WTC11 (cell line): Measurements from ENCODE around the gene ZNF740. TPM values are rescaled to one million over a fixed set of nuclear protein-coding genes. Genes with fewer than 3 reads are reported as not detected.
A peak's percentile ranks its signal among the peaks of the same experiment; 100 is the strongest.

Experiments
- ATAC-seq: fragments of 200-7000 bp; cut with Tn5 transposase; 2 replicates; pipeline ENCODE4 v1.10.0; 2021; ENCODE audit warnings: mild to moderate bottlenecking, moderate library complexity
- CTCF ChIA-PET: fragments of 300-600 bp; sonication (Branson Sonifier 250); formaldehyde crosslinking; loops from one replicate; lab custom pipeline; 2021; ENCODE audit warnings: antibody characterized with exemption; lab: Charles Lee
- POLR2A ChIA-PET: fragments of 350-600 bp; sonication (Branson Sonifier 250); formaldehyde crosslinking; loops from one replicate; lab custom pipeline; 2021; ENCODE audit warnings: antibody characterized with exemption; lab: Charles Lee
- DNase-seq: peaks from one replicate; pipeline ENCODE4 v3.0.0; 2021; ENCODE audit warnings: low spot score
- H3K27ac Mint-ChIP-seq: 2 replicates; pipeline ENCODE4 v1.8.0; 2021; ENCODE audit warnings: mixed read lengths
- H3K27me3 Mint-ChIP-seq: 2 replicates; pipeline ENCODE4 v1.8.0; 2021; ENCODE audit warnings: low read depth, mild to moderate bottlenecking, moderate library complexity, mixed read lengths
- H3K36me3 Mint-ChIP-seq: 2 replicates; pipeline ENCODE4 v1.8.0; 2021; ENCODE audit warnings: mixed read lengths
- H3K4me1 Mint-ChIP-seq: 2 replicates; pipeline ENCODE4 v1.8.0; 2022; ENCODE audit warnings: mixed read lengths
- H3K4me3 Mint-ChIP-seq: 2 replicates; pipeline ENCODE4 v1.8.0; 2021; ENCODE audit warnings: mild to moderate bottlenecking, moderate library complexity, mixed read lengths
- H3K9me3 Mint-ChIP-seq: 2 replicates; pipeline ENCODE4 v1.8.0; 2021; ENCODE audit warnings: mixed read lengths
- GRHL2 ChIP-seq: fragments of 250-450 bp; sonication (Bioruptor Pico); IDR thresholded peaks from 2 replicates; pipeline ENCODE4 v1.8.0; 2022; ENCODE audit warnings: mild to moderate bottlenecking, moderate library complexity; ENCODE audit not compliant: insufficient replicate concordance, severe bottlenecking
- KAT7 ChIP-seq: sonication (generic); formaldehyde crosslinking; IDR thresholded peaks from 2 replicates; pipeline ENCODE4 v1.8.1; 2023; ENCODE audit warnings: missing genetic modification reagents, mild to moderate bottlenecking, borderline replicate concordance
- NFE2L1 ChIP-seq: sonication (generic); formaldehyde crosslinking; IDR thresholded peaks from 2 replicates; pipeline ENCODE4 v1.8.1; 2023; ENCODE audit warnings: missing genetic modification reagents
- TEAD1 ChIP-seq: sonication (generic); formaldehyde crosslinking; IDR thresholded peaks from 2 replicates; pipeline ENCODE4 v1.8.0; 2022; ENCODE audit warnings: mild to moderate bottlenecking, missing genetic modification reagents
- ZBTB21 ChIP-seq: sonication (generic); formaldehyde crosslinking; IDR thresholded peaks from 2 replicates; pipeline ENCODE4 v1.8.1; 2023; ENCODE audit warnings: mild to moderate bottlenecking, missing genetic modification reagents, borderline replicate concordance
- total RNA-seq: library from RNA; stranded (reverse); gene quantifications from 3 replicates; pipeline ENCODE4 v1.2.3, GENCODE V29; 2021
- TF ChIP-seq, protein P1 (sequence below): sonication (generic); formaldehyde crosslinking; IDR thresholded peaks from 2 replicates; pipeline ENCODE4 v1.8.1; 2022; ENCODE audit warnings: missing genetic modification reagents, borderline replicate concordance
- TF ChIP-seq, protein P2 (sequence below): sonication (generic); formaldehyde crosslinking; IDR thresholded peaks from 2 replicates; pipeline ENCODE4 v1.8.0; 2022; ENCODE audit warnings: mild to moderate bottlenecking, missing genetic modification reagents
- TF ChIP-seq, protein P3 (sequence below): sonication (generic); formaldehyde crosslinking; IDR thresholded peaks from 2 replicates; pipeline ENCODE4 v1.8.0; 2022; ENCODE audit warnings: missing genetic modification reagents
- TF ChIP-seq, protein P4 (sequence below): fragments of 200-600 bp; IDR thresholded peaks from 2 replicates; pipeline ENCODE4 v1.8.0; 2022; ENCODE audit warnings: antibody characterized with exemption

Gene ZNF740
- total RNA-seq, 1 experiment from 2014 or later: 26.6 TPM

DNA sequence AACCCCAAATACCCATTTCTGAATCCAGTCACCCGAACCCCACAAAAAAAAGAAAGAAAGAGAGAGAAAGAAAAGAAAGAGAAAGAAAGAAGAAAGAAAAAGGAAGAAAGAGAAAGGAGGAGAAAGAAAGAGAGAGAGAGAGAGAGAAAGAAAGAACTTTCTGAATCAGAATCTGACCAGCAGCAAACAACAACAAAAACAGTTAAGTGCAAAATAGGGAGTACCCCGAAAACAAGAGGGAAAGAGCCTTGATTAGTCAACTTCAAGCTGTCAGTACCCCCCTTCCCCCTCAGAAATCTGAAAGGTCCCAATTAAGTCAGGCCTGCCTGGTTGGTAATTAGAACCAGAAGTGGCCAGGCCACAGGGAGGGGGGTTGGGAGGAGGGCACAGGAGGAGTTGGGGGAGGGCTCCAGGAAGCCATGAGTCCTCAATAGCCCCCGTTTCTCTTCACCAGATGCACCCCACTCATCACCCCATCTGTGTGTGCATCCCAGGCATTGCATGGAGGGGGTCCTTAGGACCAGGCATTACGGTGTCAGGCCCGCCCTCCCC lies 41.7 kb downstream of the ZNF740 start:
- ATAC-seq: no peak
- TF ChIP-seq, protein P1, sequence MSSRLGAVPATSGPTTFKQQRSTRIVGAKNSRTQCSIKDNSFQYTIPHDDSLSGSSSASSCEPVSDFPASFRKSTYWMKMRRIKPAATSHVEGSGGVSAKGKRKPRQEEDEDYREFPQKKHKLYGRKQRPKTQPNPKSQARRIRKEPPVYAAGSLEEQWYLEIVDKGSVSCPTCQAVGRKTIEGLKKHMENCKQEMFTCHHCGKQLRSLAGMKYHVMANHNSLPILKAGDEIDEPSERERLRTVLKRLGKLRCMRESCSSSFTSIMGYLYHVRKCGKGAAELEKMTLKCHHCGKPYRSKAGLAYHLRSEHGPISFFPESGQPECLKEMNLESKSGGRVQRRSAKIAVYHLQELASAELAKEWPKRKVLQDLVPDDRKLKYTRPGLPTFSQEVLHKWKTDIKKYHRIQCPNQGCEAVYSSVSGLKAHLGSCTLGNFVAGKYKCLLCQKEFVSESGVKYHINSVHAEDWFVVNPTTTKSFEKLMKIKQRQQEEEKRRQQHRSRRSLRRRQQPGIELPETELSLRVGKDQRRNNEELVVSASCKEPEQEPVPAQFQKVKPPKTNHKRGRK (CRISPR knock-in tag): 0 out of 2 replicates have a peak, but pooled peaks have one; percentile 69
- TF ChIP-seq KAT7: no peak
- CTCF ChIA-PET: interaction anchor here (0.7 to 4.8 kb wide), 4 partner anchors 9 to 123 kb away, joined by 3 to 58 read pairs (median 26); a partner anchor contains a TSS
- H3K27me3 Mint-ChIP-seq: peaks cover 7% of the 10 kb centered on the region; the same call in 1 of the 2 replicates
- peak overlapping the region; percentile 77 for H3K4me3 Mint-ChIP-seq
- H3K9me3 Mint-ChIP-seq: no peaks in the 10 kb centered on the region
- POLR2A ChIA-PET: interaction anchor here (2.4 kb wide), 1 partner anchor 12 kb away, joined by 7 read pairs; no protein-coding TSS in a partner anchor
- no peak for DNase-seq
- H3K36me3 Mint-ChIP-seq: peaks cover 5% of the 10 kb centered on the region
- H3K27ac Mint-ChIP-seq: peak overlapping the region; percentile 95
- peaks cover 70% of the 10 kb centered on the region for H3K4me1 Mint-ChIP-seq

DNA sequence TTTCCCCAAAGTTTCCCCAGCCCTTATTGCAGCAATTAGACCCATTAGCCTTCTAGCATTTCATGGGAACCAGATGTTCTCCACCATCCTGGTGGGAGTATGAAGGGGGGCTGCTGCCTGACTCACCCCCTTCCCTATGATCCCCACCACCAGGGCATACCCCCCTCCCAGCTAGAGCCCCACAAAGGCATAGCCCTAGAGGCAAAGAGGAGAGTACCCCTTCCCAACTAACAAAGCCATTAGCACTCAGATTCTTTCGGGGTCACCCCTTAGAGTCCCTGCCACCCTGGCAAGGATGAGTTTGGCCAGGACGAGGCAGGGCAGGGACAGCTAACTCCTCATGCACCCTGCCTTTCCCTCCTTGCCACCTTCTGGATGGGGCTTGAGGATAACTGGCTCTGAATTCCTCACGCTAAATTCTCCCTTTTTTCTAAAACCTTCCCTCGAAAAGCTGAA lies 42.3 kb downstream of the ZNF740 start:
- no peaks in the 10 kb centered on the region for H3K9me3 Mint-ChIP-seq
- DNase-seq (no peak), ATAC-seq (no peak)
- ChIA-PET CTCF (interaction anchor here (0.7 to 4.8 kb wide), 9 partner anchors 9 to 122 kb away, joined by 3 to 58 read pairs (median 6); partner anchors contain the start of gene ESPL1), POLR2A (interaction anchor here (0.6 to 1.0 kb wide), 3 partner anchors 13 to 25 kb away, joined by 3 to 8 read pairs (median 5); a partner anchor contains a TSS)
- peak overlapping the region; percentile 65 for H3K27ac Mint-ChIP-seq
- TF ChIP-seq TEAD1 (CRISPR knock-in tag) (no peak), GRHL2 (CRISPR knock-in tag) (no peak)
- peaks cover 67% of the 10 kb centered on the region for H3K4me1 Mint-ChIP-seq
- H3K4me3 Mint-ChIP-seq: peak overlapping the region; percentile 77
- H3K27me3 Mint-ChIP-seq: peaks cover 7% of the 10 kb centered on the region; the same call in 1 of the 2 replicates
- H3K36me3 Mint-ChIP-seq: peaks cover 5% of the 10 kb centered on the region

DNA sequence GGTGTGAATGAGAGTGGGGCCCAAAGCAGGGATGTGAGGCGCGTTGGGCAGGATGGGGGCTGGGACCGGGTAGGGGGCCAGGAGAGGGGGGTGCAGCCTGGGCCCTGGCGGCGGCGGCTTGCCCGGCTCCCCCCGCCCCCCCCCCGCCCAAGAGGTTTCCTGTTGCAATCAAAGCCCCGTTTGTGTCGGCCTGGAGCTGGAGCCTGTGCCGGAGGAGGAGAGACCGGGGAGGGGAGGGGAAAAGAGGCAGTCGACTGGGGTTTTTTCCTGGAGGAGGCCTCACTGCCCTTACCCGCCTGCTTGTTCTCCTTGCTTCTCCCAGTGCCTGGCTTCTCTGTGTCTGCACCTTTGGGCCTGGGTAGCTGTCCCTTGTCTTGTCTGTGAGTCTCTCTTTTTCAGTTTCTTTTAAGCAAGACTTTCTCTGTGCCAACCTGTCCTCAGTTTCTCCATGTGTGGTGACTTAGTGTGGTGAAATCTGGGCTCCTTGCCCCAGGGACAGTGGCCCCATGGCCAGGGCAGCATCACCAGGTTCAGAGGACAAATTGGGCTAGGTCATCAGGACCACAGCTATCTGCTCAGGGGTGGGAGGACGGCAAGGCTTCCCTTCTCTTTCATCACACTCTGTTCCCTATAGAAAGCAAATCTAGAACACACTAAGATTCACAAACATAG lies 43.0 kb downstream of the ZNF740 start:
- Mint-ChIP-seq H3K4me3 (peak overlapping the region; percentile 77), H3K27me3 (peaks cover 7% of the 10 kb centered on the region; the same call in 1 of the 2 replicates), H3K36me3 (peaks cover 5% of the 10 kb centered on the region), H3K9me3 (no peaks in the 10 kb centered on the region), H3K27ac (peak overlapping the region; percentile 82), H3K4me1 (peaks cover 64% of the 10 kb centered on the region)
- ATAC-seq (no peak), DNase-seq (no peak)
- ChIA-PET CTCF (interaction anchor here (0.6 to 4.8 kb wide), 9 partner anchors 8 to 65 kb away, joined by 3 to 58 read pairs (median 6); partner anchors contain the start of gene ESPL1), POLR2A (interaction anchor here (0.6 to 1.0 kb wide), 3 partner anchors 13 to 24 kb away, joined by 3 to 8 read pairs (median 5); a partner anchor contains a TSS)
- TF ChIP-seq, protein P2, sequence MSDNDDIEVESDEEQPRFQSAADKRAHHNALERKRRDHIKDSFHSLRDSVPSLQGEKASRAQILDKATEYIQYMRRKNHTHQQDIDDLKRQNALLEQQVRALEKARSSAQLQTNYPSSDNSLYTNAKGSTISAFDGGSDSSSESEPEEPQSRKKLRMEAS (CRISPR knock-in tag): peak; percentile 29; the same call in 1 of the 2 replicates
- TF ChIP-seq NFE2L1 (CRISPR knock-in tag): no peak
- TF ChIP-seq, protein P3, sequence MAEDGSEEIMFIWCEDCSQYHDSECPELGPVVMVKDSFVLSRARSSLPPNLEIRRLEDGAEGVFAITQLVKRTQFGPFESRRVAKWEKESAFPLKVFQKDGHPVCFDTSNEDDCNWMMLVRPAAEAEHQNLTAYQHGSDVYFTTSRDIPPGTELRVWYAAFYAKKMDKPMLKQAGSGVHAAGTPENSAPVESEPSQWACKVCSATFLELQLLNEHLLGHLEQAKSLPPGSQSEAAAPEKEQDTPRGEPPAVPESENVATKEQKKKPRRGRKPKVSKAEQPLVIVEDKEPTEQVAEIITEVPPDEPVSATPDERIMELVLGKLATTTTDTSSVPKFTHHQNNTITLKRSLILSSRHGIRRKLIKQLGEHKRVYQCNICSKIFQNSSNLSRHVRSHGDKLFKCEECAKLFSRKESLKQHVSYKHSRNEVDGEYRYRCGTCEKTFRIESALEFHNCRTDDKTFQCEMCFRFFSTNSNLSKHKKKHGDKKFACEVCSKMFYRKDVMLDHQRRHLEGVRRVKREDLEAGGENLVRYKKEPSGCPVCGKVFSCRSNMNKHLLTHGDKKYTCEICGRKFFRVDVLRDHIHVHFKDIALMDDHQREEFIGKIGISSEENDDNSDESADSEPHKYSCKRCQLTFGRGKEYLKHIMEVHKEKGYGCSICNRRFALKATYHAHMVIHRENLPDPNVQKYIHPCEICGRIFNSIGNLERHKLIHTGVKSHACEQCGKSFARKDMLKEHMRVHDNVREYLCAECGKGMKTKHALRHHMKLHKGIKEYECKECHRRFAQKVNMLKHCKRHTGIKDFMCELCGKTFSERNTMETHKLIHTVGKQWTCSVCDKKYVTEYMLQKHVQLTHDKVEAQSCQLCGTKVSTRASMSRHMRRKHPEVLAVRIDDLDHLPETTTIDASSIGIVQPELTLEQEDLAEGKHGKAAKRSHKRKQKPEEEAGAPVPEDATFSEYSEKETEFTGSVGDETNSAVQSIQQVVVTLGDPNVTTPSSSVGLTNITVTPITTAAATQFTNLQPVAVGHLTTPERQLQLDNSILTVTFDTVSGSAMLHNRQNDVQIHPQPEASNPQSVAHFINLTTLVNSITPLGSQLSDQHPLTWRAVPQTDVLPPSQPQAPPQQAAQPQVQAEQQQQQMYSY (CRISPR knock-in tag): no peak

DNA sequence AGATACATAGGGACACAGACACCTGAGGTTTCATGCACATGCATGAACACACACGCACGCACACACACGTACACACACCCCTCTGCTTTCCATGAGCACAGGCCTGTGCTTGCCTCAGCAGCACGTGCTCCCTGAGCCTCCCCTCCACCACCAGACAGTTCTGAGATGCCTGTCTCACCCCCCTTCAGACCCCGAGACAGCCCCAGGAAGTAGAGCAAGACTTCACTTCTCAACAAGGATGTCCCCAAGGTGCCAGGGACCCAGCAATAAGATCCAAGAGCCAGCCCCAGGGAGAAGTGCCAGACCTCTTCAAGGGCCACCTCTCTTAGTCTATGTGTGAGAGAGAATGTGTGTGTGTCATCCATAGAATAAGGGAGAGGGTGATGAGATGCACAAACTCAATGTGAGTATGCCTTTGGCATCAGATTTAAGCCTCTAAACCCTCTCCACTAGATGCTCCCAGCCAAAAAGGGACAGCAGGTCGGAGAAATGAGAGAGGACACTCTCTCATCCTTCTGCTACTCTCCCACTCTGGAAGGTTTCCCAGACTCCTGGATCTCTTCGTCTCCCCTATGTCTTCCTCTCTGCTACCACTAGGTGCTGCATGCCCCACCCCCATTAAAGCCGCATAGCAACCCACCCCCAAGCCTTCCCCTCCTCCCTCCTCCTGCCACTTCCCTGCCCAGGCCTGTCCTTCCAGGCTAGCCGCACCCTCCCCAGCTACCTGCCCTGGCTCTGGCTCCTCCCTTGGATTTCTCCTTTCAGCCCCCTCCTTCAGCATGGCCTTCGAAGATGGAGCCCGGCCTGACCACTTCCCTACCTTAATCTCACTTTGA lies 43.8 kb downstream of the ZNF740 start:
- peak; percentile 77 for DNase-seq
- H3K27me3 Mint-ChIP-seq: peaks cover 5% of the 10 kb centered on the region; the same call in 1 of the 2 replicates
- H3K36me3 Mint-ChIP-seq: peaks cover 5% of the 10 kb centered on the region
- TF ChIP-seq, protein P4, sequence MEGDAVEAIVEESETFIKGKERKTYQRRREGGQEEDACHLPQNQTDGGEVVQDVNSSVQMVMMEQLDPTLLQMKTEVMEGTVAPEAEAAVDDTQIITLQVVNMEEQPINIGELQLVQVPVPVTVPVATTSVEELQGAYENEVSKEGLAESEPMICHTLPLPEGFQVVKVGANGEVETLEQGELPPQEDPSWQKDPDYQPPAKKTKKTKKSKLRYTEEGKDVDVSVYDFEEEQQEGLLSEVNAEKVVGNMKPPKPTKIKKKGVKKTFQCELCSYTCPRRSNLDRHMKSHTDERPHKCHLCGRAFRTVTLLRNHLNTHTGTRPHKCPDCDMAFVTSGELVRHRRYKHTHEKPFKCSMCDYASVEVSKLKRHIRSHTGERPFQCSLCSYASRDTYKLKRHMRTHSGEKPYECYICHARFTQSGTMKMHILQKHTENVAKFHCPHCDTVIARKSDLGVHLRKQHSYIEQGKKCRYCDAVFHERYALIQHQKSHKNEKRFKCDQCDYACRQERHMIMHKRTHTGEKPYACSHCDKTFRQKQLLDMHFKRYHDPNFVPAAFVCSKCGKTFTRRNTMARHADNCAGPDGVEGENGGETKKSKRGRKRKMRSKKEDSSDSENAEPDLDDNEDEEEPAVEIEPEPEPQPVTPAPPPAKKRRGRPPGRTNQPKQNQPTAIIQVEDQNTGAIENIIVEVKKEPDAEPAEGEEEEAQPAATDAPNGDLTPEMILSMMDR: no peak
- TF ChIP-seq ZBTB21 (CRISPR knock-in tag): 0 out of 2 replicates have a peak, but pooled peaks have one; percentile 58
- TF ChIP-seq, all 79 proteins: peak for 1
- Mint-ChIP-seq H3K4me3 (peak overlapping the region; percentile 42), H3K9me3 (no peaks in the 10 kb centered on the region), H3K27ac (peak overlapping the region; percentile 82), H3K4me1 (peaks cover 63% of the 10 kb centered on the region)
- CTCF ChIA-PET: interaction anchor here (0.6 to 4.8 kb wide), 22 partner anchors 7 to 729 kb away, joined by 3 to 58 read pairs (median 4); partner anchors contain the start of genes AAAS, ESPL1, PFDN5 and SPRYD3
- ATAC-seq: peak; percentile 50
- POLR2A ChIA-PET: interaction anchor here (0.6 to 1.8 kb wide), 4 partner anchors 12 to 122 kb away, joined by 3 to 5 read pairs (median 4); no protein-coding TSS in a partner anchor
